ENCODE measurements around the gene MED12L. TPM values are rescaled to one million over a fixed set of nuclear protein-coding genes. Genes with fewer than 3 reads are reported as not detected.
A peak's percentile ranks its signal among the peaks of the same experiment; 100 is the strongest.

The MED12L gene
- total and polyA plus RNA-seq, 10 of the 15 experiments (the other 5 are each of a cell fraction or from before 2014, with no cell fraction given): 0.01 to 0.06 (median 0.03) TPM; not detected in 2

DNA sequence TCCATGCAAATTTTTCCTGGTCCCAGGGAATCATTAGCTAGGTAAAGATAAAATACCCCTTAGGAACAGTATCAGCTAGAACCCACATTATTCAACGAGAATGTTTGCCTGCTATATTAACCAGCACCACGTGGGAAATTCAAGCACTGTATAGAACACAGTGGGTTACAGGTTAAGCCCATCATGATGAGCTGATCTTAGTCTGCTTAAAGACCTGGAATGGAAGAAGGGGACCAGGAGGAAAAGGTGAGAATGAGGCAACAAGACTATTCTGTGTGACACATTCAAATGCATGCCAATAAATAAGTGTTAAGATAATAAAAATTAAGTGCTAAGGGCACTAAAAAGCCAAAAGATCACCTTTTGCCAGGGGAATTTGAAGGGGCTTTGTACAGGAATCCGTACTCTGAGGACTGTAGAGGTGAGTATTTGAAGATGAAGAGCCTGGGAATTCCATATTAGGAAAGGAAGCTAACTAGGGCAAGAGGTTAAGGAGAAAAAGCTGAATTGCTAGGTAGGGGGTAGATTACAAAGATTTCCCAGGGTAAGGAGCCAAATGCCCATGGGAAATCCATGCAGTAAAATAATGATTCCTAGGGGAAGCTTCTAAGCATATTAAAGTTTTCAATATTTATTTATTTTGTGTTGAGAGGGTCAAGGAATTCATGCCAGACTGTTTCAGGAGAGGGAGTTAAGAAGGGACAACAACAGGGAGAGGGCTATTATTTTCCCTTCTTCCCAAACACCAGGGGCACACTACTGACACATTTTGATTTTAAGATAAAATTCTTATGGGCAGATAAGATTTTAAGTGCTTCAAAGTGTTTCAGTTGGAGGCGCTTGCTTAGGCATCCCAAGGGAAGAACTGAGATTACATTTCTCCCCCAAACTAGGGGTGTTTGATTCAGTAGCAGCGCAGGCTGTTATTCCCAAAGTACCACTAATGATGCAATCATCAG, 2.3 kb upstream of the MED12L start (continued):
- TF ChIP-seq, protein P1, sequence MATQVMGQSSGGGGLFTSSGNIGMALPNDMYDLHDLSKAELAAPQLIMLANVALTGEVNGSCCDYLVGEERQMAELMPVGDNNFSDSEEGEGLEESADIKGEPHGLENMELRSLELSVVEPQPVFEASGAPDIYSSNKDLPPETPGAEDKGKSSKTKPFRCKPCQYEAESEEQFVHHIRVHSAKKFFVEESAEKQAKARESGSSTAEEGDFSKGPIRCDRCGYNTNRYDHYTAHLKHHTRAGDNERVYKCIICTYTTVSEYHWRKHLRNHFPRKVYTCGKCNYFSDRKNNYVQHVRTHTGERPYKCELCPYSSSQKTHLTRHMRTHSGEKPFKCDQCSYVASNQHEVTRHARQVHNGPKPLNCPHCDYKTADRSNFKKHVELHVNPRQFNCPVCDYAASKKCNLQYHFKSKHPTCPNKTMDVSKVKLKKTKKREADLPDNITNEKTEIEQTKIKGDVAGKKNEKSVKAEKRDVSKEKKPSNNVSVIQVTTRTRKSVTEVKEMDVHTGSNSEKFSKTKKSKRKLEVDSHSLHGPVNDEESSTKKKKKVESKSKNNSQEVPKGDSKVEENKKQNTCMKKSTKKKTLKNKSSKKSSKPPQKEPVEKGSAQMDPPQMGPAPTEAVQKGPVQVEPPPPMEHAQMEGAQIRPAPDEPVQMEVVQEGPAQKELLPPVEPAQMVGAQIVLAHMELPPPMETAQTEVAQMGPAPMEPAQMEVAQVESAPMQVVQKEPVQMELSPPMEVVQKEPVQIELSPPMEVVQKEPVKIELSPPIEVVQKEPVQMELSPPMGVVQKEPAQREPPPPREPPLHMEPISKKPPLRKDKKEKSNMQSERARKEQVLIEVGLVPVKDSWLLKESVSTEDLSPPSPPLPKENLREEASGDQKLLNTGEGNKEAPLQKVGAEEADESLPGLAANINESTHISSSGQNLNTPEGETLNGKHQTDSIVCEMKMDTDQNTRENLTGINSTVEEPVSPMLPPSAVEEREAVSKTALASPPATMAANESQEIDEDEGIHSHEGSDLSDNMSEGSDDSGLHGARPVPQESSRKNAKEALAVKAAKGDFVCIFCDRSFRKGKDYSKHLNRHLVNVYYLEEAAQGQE (IDR thresholded peaks at IDR 0.05; ENCODE audit: low read depth, low read length): no peak
- TF ChIP-seq NFYA (IDR thresholded peaks at IDR 0.05; ENCODE audit: borderline replicate concordance, low read depth, low read length) (no peak), POLR2AphosphoS5 (IDR thresholded peaks at IDR 0.05; ENCODE audit: low read length) (no peak)

DNA sequence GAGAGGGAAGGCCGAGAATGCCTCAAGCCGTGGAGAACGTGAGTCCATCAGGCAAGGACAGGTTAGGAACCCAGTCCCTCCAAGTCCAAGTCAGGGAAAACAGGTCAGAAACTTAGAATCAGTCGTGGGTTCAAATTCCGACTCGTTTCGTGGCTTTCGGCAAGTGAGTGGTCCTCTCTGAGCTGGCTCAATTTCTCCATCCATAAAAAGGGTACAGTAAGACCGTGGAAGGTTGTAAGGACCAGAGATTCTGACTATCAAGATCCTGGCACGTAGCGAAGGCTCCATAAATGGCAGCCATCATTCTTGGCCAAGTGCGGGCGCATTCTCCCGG, 604 bp upstream of the MED12L start:
- in situ Hi-C loops (cut with MboI): no loop called here
- ChIA-PET RAD21 (ENCODE audit: unreplicated experiment) (no interaction called here), POLR2A (no interaction called here), SMC1A (ENCODE audit: uncharacterized antibody, unreplicated experiment) (no interaction called here), CTCF (interaction anchor here (1.5 kb wide), 1 partner anchor 12 kb away, joined by 3 read pairs; no protein-coding TSS in a partner anchor)
- WGBS (ENCODE audit: insufficient coverage, insufficient replicate concordance, low lambda C conversion rate, missing lambda C conversion rate): 58% methylated on average over 14 of the region's 14 CpGs
- Histone ChIP-seq H3K79me2 (ENCODE audit: control insufficient read depth, insufficient read depth, low read length) (no peaks in the 10 kb centered on the region), H2AFZ (ENCODE audit: control insufficient read depth, low read depth, low read length) (peak overlapping the region; percentile 77), H3K9me3 (replicated peaks; ENCODE audit: control insufficient read depth, insufficient read depth, low read length) (no peaks in the 10 kb centered on the region), H3K4me3 (no peak overlapping the region), H3K4me2 (ENCODE audit: control insufficient read depth, insufficient read depth) (peak overlapping the region; percentile 96), H3K4me1 (ENCODE audit: control insufficient read depth, insufficient read depth, low read length) (no peaks in the 10 kb centered on the region), H3K9ac (ENCODE audit: control insufficient read depth, insufficient read depth, low read length) (no peak overlapping the region), H3K27me3 (replicated peaks in 1 of 2; ENCODE audit: control insufficient read depth in 2 of 2, insufficient read depth in 2 of 2, low read length in 1 of 2) (peaks cover 9 to 17% of the 10 kb centered on the region in 2 experiments; a peak in 3 of 4 replicates), H4K20me1 (ENCODE audit: control insufficient read depth, insufficient read depth) (no peaks in the 10 kb centered on the region), H3K27ac (ENCODE audit: control insufficient read depth, insufficient read depth) (no peak overlapping the region), H3K36me3 (ENCODE audit: control insufficient read depth in 2 of 2, insufficient read depth in 2 of 2, low read length in 1 of 2) (no peaks in the 10 kb centered on the region)
- ATAC-seq (no peak), FAIRE-seq (no peak), DNase-seq (ENCODE audit: low read depth, low spot score) (no peak)
- no TSS peak for BruUV-seq (replicated peaks)
- intact Hi-C loops (cut with micrococcal nuclease; ENCODE audit: unreplicated experiment): no loop called here
- TF ChIP-seq, protein P2, sequence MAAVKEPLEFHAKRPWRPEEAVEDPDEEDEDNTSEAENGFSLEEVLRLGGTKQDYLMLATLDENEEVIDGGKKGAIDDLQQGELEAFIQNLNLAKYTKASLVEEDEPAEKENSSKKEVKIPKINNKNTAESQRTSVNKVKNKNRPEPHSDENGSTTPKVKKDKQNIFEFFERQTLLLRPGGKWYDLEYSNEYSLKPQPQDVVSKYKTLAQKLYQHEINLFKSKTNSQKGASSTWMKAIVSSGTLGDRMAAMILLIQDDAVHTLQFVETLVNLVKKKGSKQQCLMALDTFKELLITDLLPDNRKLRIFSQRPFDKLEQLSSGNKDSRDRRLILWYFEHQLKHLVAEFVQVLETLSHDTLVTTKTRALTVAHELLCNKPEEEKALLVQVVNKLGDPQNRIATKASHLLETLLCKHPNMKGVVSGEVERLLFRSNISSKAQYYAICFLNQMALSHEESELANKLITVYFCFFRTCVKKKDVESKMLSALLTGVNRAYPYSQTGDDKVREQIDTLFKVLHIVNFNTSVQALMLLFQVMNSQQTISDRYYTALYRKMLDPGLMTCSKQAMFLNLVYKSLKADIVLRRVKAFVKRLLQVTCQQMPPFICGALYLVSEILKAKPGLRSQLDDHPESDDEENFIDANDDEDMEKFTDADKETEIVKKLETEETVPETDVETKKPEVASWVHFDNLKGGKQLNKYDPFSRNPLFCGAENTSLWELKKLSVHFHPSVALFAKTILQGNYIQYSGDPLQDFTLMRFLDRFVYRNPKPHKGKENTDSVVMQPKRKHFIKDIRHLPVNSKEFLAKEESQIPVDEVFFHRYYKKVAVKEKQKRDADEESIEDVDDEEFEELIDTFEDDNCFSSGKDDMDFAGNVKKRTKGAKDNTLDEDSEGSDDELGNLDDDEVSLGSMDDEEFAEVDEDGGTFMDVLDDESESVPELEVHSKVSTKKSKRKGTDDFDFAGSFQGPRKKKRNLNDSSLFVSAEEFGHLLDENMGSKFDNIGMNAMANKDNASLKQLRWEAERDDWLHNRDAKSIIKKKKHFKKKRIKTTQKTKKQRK (IDR thresholded peaks at IDR 0.05; ENCODE audit: low read depth, low read length): no peak
- no peak for TF ChIP-seq SREBF1 (IDR thresholded peaks at IDR 0.05; ENCODE audit: low read length)
- TF ChIP-seq, protein P3, sequence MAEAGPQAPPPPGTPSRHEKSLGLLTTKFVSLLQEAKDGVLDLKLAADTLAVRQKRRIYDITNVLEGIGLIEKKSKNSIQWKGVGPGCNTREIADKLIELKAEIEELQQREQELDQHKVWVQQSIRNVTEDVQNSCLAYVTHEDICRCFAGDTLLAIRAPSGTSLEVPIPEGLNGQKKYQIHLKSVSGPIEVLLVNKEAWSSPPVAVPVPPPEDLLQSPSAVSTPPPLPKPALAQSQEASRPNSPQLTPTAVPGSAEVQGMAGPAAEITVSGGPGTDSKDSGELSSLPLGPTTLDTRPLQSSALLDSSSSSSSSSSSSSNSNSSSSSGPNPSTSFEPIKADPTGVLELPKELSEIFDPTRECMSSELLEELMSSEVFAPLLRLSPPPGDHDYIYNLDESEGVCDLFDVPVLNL (IDR thresholded peaks at IDR 0.05; ENCODE audit: low read depth, low read length): no peak
- TF ChIP-seq, protein P4, sequence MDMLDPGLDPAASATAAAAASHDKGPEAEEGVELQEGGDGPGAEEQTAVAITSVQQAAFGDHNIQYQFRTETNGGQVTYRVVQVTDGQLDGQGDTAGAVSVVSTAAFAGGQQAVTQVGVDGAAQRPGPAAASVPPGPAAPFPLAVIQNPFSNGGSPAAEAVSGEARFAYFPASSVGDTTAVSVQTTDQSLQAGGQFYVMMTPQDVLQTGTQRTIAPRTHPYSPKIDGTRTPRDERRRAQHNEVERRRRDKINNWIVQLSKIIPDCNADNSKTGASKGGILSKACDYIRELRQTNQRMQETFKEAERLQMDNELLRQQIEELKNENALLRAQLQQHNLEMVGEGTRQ (IDR thresholded peaks at IDR 0.05; ENCODE audit: borderline replicate concordance, low read depth, low read length): no peak
- TF ChIP-seq, protein P5, sequence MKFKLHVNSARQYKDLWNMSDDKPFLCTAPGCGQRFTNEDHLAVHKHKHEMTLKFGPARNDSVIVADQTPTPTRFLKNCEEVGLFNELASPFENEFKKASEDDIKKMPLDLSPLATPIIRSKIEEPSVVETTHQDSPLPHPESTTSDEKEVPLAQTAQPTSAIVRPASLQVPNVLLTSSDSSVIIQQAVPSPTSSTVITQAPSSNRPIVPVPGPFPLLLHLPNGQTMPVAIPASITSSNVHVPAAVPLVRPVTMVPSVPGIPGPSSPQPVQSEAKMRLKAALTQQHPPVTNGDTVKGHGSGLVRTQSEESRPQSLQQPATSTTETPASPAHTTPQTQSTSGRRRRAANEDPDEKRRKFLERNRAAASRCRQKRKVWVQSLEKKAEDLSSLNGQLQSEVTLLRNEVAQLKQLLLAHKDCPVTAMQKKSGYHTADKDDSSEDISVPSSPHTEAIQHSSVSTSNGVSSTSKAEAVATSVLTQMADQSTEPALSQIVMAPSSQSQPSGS (IDR thresholded peaks at IDR 0.05; ENCODE audit: low read length): no peak

All from GM12878 (cell line).